Measurements from ENCODE around the gene TFF1.

GRCh38 chr21:42362198-42362597 is 4.1 kb downstream of the TFF1 start:
- TF ChIP-seq, protein P1, sequence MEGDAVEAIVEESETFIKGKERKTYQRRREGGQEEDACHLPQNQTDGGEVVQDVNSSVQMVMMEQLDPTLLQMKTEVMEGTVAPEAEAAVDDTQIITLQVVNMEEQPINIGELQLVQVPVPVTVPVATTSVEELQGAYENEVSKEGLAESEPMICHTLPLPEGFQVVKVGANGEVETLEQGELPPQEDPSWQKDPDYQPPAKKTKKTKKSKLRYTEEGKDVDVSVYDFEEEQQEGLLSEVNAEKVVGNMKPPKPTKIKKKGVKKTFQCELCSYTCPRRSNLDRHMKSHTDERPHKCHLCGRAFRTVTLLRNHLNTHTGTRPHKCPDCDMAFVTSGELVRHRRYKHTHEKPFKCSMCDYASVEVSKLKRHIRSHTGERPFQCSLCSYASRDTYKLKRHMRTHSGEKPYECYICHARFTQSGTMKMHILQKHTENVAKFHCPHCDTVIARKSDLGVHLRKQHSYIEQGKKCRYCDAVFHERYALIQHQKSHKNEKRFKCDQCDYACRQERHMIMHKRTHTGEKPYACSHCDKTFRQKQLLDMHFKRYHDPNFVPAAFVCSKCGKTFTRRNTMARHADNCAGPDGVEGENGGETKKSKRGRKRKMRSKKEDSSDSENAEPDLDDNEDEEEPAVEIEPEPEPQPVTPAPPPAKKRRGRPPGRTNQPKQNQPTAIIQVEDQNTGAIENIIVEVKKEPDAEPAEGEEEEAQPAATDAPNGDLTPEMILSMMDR (IDR thresholded peaks at IDR 0.05), result no peak
- TF ChIP-seq POLR2A (IDR thresholded peaks at IDR 0.05), result no peak
